ENCODE data around the gene PDE7B. TPM values are rescaled to one million over a fixed set of nuclear protein-coding genes. Genes with fewer than 3 reads are reported as not detected.

The PDE7B gene
- polyA plus RNA-seq, 1 donor (not counting 4 experiments of a cell fraction or from before 2014, with no cell fraction given): 0.01 TPM

DNA sequence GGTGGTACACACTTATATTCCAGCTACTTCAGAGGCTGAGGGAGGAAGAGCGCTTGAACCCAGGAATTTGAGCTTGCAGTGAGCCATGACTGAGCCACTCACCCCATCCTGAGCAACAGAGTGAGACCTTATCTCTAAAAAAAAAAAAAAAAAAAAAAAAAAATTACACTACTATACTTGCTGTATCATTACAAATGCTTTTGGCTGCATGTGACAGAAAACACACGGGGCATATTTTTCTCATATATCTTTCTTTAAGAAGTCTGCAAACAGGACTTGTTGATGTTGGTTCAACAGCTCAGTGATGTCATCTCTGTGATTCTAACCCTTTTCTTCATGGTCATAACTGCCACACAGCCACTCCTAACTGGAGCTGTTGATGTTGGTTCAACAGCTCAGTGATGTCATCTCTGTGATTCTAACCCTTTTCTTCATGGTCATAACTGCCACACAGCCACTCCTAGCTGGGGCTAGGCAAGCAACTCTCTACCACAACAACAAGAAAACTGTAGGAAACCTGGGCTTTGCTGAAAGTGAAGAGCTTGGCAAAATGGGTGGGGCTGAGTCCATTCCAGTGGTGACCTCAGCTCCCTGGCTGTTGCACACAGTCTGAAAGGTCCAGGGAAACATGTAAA is 378.8 kb downstream of the PDE7B start:
- H3K79me2 ChIP-seq (ENCODE audit: control insufficient read depth, insufficient read depth, low read length): no peaks in the 10 kb centered on the region
- H3K9me1 ChIP-seq (ENCODE audit: control insufficient read depth, extremely low read depth, insufficient read depth, low read length): no peaks in the 10 kb centered on the region
- H3K27ac ChIP-seq (ENCODE audit: control insufficient read depth, insufficient read depth, low read length): no peak overlapping the region
- no peak overlapping the region for H3K4me3 ChIP-seq (ENCODE audit: control insufficient read depth in 2 of 3, extremely low read depth in 1 of 3, insufficient read depth in 2 of 3, low read depth in 1 of 3, low read length in 3 of 3)
- no peaks in the 10 kb centered on the region for H4K20me1 ChIP-seq (ENCODE audit: control insufficient read depth, extremely low read depth, insufficient read depth, low read length)
- H3K4me2 ChIP-seq (ENCODE audit: control insufficient read depth, extremely low read depth, insufficient read depth, low read depth, low read length): no peak overlapping the region
- TF ChIP-seq EZH2 (IDR thresholded peaks at IDR 0.05; ENCODE audit: low read length): no peak
- H3K27me3 ChIP-seq (ENCODE audit: control insufficient read depth, extremely low read depth, insufficient read depth, low read length): no peaks in the 10 kb centered on the region
- H3K9me3 ChIP-seq (ENCODE audit: control insufficient read depth, low read depth, low read length): no peaks in the 10 kb centered on the region
- H2AFZ ChIP-seq (ENCODE audit: control insufficient read depth, low read length): no peak overlapping the region
- no peak overlapping the region for H3K9ac ChIP-seq (ENCODE audit: control insufficient read depth, extremely low read depth, insufficient read depth, low read length)
- DNase-seq (ENCODE audit: low read depth, low spot score): no peak
- FAIRE-seq: no peak
- H3K36me3 ChIP-seq (ENCODE audit: control insufficient read depth in 2 of 2, extremely low read depth in 1 of 2, insufficient read depth in 2 of 2, low read length in 2 of 2): no peaks in the 10 kb centered on the region
- no peaks in the 10 kb centered on the region for H3K4me1 ChIP-seq (ENCODE audit: control insufficient read depth, extremely low read depth, insufficient read depth, low read length)
- dilution Hi-C loops (cut with MboI; ENCODE audit: extremely low pct_ligation_motif_present, low sequenced_read_pairs): no loop called here

DNA sequence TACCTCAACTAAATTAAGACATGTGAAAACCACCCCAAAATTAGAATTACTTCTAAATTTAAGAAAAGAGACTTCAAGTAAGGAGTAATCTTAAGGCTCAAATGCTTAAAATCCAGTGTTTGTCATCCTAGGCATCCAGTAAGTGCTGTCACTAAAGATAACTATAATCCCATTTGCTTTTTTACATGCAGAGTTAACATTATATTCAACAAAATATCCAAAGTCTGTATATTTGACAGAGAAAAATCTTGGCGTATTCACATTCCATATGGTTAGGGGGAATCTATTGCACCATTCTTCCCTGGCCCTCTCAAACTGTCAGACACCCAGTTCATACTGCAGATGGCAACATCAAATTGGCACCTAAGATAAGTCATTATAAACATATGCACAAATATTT is 381.2 kb downstream of the PDE7B start:
- no peaks in the 10 kb centered on the region for H3K9me3 ChIP-seq (ENCODE audit: control insufficient read depth, low read depth, low read length)
- H3K4me2 ChIP-seq (ENCODE audit: control insufficient read depth, extremely low read depth, insufficient read depth, low read depth, low read length): no peak overlapping the region
- FAIRE-seq: no peak
- H4K20me1 ChIP-seq (ENCODE audit: control insufficient read depth, extremely low read depth, insufficient read depth, low read length): no peaks in the 10 kb centered on the region
- no peaks in the 10 kb centered on the region for H3K4me1 ChIP-seq (ENCODE audit: control insufficient read depth, extremely low read depth, insufficient read depth, low read length)
- peaks cover 0 to 6% of the 10 kb centered on the region in 2 experiments for H3K36me3 ChIP-seq (ENCODE audit: control insufficient read depth in 2 of 2, extremely low read depth in 1 of 2, insufficient read depth in 2 of 2, low read length in 2 of 2)
- no peak overlapping the region for H2AFZ ChIP-seq (ENCODE audit: control insufficient read depth, low read length)
- no peak for DNase-seq (ENCODE audit: low read depth, low spot score)
- no peaks in the 10 kb centered on the region for H3K27me3 ChIP-seq (ENCODE audit: control insufficient read depth, extremely low read depth, insufficient read depth, low read length)
- TF ChIP-seq, protein P1, sequence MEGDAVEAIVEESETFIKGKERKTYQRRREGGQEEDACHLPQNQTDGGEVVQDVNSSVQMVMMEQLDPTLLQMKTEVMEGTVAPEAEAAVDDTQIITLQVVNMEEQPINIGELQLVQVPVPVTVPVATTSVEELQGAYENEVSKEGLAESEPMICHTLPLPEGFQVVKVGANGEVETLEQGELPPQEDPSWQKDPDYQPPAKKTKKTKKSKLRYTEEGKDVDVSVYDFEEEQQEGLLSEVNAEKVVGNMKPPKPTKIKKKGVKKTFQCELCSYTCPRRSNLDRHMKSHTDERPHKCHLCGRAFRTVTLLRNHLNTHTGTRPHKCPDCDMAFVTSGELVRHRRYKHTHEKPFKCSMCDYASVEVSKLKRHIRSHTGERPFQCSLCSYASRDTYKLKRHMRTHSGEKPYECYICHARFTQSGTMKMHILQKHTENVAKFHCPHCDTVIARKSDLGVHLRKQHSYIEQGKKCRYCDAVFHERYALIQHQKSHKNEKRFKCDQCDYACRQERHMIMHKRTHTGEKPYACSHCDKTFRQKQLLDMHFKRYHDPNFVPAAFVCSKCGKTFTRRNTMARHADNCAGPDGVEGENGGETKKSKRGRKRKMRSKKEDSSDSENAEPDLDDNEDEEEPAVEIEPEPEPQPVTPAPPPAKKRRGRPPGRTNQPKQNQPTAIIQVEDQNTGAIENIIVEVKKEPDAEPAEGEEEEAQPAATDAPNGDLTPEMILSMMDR (optimal IDR thresholded peaks at IDR 0.05 in 1 of 3, IDR thresholded peaks at IDR 0.05 in 1 of 3, conservative IDR thresholded peaks at IDR 0.05 in 1 of 3; ENCODE audit: extremely low read depth in 1 of 3, insufficient read depth in 2 of 3, low read length in 3 of 3): no peak
- TF ChIP-seq EZH2 (IDR thresholded peaks at IDR 0.05; ENCODE audit: low read length): no peak
- no peaks in the 10 kb centered on the region for H3K79me2 ChIP-seq (ENCODE audit: control insufficient read depth, insufficient read depth, low read length)
- no peaks in the 10 kb centered on the region for H3K9me1 ChIP-seq (ENCODE audit: control insufficient read depth, extremely low read depth, insufficient read depth, low read length)
- no peak overlapping the region for H3K9ac ChIP-seq (ENCODE audit: control insufficient read depth, extremely low read depth, insufficient read depth, low read length)
- dilution Hi-C loops (cut with MboI; ENCODE audit: extremely low pct_ligation_motif_present, low sequenced_read_pairs): no loop called here
- H3K4me3 ChIP-seq (ENCODE audit: control insufficient read depth in 2 of 3, extremely low read depth in 1 of 3, insufficient read depth in 2 of 3, low read depth in 1 of 3, low read length in 3 of 3): no peak overlapping the region
- no peak overlapping the region for H3K27ac ChIP-seq (ENCODE audit: control insufficient read depth, insufficient read depth, low read length)

DNA sequence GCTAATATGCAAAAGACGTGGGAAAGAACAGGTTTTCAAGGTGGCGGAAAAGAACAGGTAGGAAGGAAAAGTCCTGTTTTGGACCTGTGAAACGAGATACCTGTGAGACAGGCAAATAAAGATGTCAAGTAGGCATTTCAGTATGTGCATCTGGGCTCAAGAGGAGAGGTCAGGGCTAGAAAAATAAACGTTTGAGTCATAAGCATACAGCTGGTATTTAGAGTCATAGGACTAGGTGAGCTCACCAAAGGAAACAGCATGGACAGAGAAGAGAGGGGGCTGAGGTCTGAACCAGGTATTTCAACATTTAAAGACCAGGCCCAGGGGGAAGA is 383.7 kb downstream of the PDE7B start:
- peaks cover 0 to 14% of the 10 kb centered on the region in 2 experiments for H3K36me3 ChIP-seq (ENCODE audit: control insufficient read depth in 2 of 2, extremely low read depth in 1 of 2, insufficient read depth in 2 of 2, low read length in 2 of 2)
- no peaks in the 10 kb centered on the region for H4K20me1 ChIP-seq (ENCODE audit: control insufficient read depth, extremely low read depth, insufficient read depth, low read length)
- H3K4me2 ChIP-seq (ENCODE audit: control insufficient read depth, extremely low read depth, insufficient read depth, low read depth, low read length): no peak overlapping the region
- no peak for DNase-seq (ENCODE audit: low read depth, low spot score)
- H3K9me1 ChIP-seq (ENCODE audit: control insufficient read depth, extremely low read depth, insufficient read depth, low read length): no peaks in the 10 kb centered on the region
- FAIRE-seq: no peak
- H3K27ac ChIP-seq (ENCODE audit: control insufficient read depth, insufficient read depth, low read length): no peak overlapping the region
- TF ChIP-seq EZH2 (IDR thresholded peaks at IDR 0.05; ENCODE audit: low read length): no peak
- TF ChIP-seq, protein P1 (optimal IDR thresholded peaks at IDR 0.05 in 1 of 3, IDR thresholded peaks at IDR 0.05 in 1 of 3, conservative IDR thresholded peaks at IDR 0.05 in 1 of 3; ENCODE audit: extremely low read depth in 1 of 3, insufficient read depth in 2 of 3, low read length in 3 of 3): no peak
- no peak overlapping the region for H2AFZ ChIP-seq (ENCODE audit: control insufficient read depth, low read length)
- dilution Hi-C loops (cut with MboI; ENCODE audit: extremely low pct_ligation_motif_present, low sequenced_read_pairs): no loop called here
- no peaks in the 10 kb centered on the region for H3K4me1 ChIP-seq (ENCODE audit: control insufficient read depth, extremely low read depth, insufficient read depth, low read length)
- H3K27me3 ChIP-seq (ENCODE audit: control insufficient read depth, extremely low read depth, insufficient read depth, low read length): no peaks in the 10 kb centered on the region
- H3K4me3 ChIP-seq (ENCODE audit: control insufficient read depth in 2 of 3, extremely low read depth in 1 of 3, insufficient read depth in 2 of 3, low read depth in 1 of 3, low read length in 3 of 3): no peak overlapping the region
- no peak overlapping the region for H3K9ac ChIP-seq (ENCODE audit: control insufficient read depth, extremely low read depth, insufficient read depth, low read length)
- no peaks in the 10 kb centered on the region for H3K9me3 ChIP-seq (ENCODE audit: control insufficient read depth, low read depth, low read length)
- no peaks in the 10 kb centered on the region for H3K79me2 ChIP-seq (ENCODE audit: control insufficient read depth, insufficient read depth, low read length)
